ENCODE results near the gene INTS12.

Gene INTS12

GRCh38 chr4:105651884-105652283 is 56.6 kb downstream of the INTS12 start:
- no peak for TF ChIP-seq CTCF (IDR thresholded peaks at IDR 0.05)

DNA sequence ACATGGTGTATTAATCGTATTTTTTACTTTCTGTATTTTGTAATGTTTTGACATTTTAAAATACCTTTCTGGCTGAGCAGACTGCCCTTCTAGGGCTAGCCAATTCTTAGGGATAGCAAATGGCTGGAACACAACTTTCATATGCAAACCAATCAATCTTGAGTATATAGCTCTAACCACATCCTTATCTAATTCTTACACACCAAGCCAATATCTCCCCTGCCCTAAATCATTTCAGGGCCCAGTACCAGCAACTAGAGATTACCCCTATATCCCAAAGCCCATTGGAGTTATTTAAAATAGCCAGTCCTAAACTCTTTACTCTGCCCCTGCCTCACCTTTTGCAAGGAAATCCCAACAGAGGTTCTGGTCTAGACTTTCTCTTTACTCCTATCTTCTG is 58.3 kb downstream of the INTS12 start:
- TF ChIP-seq CTCF (IDR thresholded peaks at IDR 0.05), result no peak

DNA sequence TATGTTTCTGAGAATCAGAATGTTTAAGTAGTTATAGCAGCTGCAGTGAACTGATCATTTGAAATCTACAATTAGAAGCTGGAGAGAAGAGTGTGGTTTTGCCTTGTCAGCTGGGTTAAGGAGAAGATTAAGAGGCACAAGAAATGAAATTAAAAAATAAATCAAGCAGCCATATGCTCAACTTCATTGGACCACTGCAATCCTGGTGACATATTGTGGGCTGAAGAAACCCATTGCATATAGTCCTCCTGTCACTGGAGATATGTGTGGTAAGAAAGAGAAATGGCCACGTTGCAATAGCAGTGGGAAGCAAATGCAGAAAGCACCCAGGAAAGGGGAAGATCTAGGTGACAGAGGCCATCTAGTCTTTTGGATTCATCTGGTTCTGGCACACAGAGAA is 63.0 kb downstream of the INTS12 start:
- no peak for TF ChIP-seq CTCF (IDR thresholded peaks at IDR 0.05)

GRCh38 chr4:105644257-105644656 is 64.2 kb downstream of the INTS12 start:
- no peak for TF ChIP-seq CTCF (IDR thresholded peaks at IDR 0.05)

- no peak for TF ChIP-seq CTCF (IDR thresholded peaks at IDR 0.05)
These were observed 66.6 kb downstream of the INTS12 start for GRCh38 chr4:105641845-105642244.

GRCh38 chr4:105637408-105638176 is 70.9 kb downstream of the INTS12 start:
- no peak for TF ChIP-seq CTCF (IDR thresholded peaks at IDR 0.05)

- no peak for TF ChIP-seq CTCF (IDR thresholded peaks at IDR 0.05)
These were observed 73.9 kb downstream of the INTS12 start for GRCh38 chr4:105634402-105635080.
